Ishikawa (cell line): ENCODE results near the gene CELF2.

Source experiments
- CEBPB ChIP-seq: IDR thresholded peaks from 2 replicates; pipeline ENCODE4 v1.6.1; 2012
- CREB1 ChIP-seq: IDR thresholded peaks from 2 replicates; pipeline ENCODE4 v1.6.1; 2012; ENCODE audit warnings: low read depth
- EP300 ChIP-seq: IDR thresholded peaks from 2 replicates; pipeline ENCODE4 v1.6.1; 2012; ENCODE audit warnings: borderline replicate concordance
- FOXM1 ChIP-seq: IDR thresholded peaks from 2 replicates; pipeline ENCODE4 v1.6.1; 2012; ENCODE audit warnings: low read depth, borderline replicate concordance
- NFIC ChIP-seq: IDR thresholded peaks from 2 replicates; pipeline ENCODE4 v1.6.1; 2012
- RAD21 ChIP-seq: IDR thresholded peaks from 2 replicates; pipeline ENCODE4 v1.6.1; 2012; ENCODE audit warnings: low read depth
- TAF1 ChIP-seq: IDR thresholded peaks from 2 replicates; pipeline ENCODE4 v1.6.1; 2012; ENCODE audit warnings: low read depth, mild to moderate bottlenecking
- TEAD4 ChIP-seq: IDR thresholded peaks from 2 replicates; pipeline ENCODE4 v1.6.1; 2012
- YY1 ChIP-seq: IDR thresholded peaks from 2 replicates; pipeline ENCODE4 v1.6.1; 2012; ENCODE audit warnings: low read depth
- ZBTB7A ChIP-seq: IDR thresholded peaks from 2 replicates; pipeline ENCODE4 v1.6.1; 2012; ENCODE audit warnings: low read depth
- TF ChIP-seq, protein P1 (sequence below): IDR thresholded peaks from 2 replicates; pipeline ENCODE4 v1.6.1; 2012
- TF ChIP-seq, protein P2 (sequence below): IDR thresholded peaks from 2 replicates; pipeline ENCODE4 v1.6.1; 2012; ENCODE audit warnings: low read depth, mild to moderate bottlenecking

DNA sequence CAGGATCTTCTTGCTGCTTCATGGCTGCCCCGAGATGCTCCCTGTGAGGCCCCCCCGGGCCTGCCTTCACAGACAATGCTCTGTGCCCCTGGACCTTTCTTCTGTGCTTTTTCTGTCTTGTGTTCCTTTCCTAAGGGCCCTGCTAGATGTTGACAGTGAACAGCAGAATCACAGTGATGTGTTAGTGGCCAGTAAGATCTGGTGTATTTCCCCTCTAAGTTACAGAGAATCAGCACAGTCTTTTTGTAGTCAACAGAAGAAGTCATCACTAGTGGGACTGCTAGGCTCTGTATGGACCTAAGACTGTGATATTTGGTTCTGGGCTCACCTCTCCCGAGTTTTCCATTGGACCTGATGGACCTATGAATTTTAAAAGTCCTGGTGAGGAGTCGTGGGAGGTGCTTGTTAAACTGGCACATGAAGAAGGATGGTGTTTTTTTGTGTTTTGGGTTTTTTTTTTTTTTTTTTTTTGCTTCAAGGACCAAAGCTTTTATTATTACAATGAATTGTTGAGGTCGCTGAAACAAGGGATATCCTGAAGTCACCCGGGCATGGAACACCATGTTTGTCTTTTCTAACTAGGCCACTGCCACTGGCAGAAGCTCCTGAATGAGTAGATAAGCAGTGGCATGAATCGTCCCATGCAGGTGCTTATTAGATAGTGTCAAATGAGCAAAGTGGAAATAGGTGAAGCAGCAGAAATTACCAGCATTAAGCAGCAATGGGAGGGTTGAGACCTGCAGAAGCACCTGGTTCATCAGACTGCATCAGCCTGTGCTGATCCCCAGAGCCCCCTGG, 194.8 kb downstream of the CELF2 start:
- TF ChIP-seq RAD21 (no peak), ZBTB7A (no peak), NFIC (no peak), TAF1 (no peak), FOXM1 (no peak), CEBPB (no peak), TEAD4 (no peak), CREB1 (no peak), EP300 (no peak), YY1 (no peak)
- TF ChIP-seq, protein P1, sequence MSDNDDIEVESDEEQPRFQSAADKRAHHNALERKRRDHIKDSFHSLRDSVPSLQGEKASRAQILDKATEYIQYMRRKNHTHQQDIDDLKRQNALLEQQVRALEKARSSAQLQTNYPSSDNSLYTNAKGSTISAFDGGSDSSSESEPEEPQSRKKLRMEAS, result no peak
- TF ChIP-seq, protein P2, sequence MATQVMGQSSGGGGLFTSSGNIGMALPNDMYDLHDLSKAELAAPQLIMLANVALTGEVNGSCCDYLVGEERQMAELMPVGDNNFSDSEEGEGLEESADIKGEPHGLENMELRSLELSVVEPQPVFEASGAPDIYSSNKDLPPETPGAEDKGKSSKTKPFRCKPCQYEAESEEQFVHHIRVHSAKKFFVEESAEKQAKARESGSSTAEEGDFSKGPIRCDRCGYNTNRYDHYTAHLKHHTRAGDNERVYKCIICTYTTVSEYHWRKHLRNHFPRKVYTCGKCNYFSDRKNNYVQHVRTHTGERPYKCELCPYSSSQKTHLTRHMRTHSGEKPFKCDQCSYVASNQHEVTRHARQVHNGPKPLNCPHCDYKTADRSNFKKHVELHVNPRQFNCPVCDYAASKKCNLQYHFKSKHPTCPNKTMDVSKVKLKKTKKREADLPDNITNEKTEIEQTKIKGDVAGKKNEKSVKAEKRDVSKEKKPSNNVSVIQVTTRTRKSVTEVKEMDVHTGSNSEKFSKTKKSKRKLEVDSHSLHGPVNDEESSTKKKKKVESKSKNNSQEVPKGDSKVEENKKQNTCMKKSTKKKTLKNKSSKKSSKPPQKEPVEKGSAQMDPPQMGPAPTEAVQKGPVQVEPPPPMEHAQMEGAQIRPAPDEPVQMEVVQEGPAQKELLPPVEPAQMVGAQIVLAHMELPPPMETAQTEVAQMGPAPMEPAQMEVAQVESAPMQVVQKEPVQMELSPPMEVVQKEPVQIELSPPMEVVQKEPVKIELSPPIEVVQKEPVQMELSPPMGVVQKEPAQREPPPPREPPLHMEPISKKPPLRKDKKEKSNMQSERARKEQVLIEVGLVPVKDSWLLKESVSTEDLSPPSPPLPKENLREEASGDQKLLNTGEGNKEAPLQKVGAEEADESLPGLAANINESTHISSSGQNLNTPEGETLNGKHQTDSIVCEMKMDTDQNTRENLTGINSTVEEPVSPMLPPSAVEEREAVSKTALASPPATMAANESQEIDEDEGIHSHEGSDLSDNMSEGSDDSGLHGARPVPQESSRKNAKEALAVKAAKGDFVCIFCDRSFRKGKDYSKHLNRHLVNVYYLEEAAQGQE, result no peak
